T-helper 17 cell (primary cell): ENCODE data around the gene KRTAP10-2. TPM values are rescaled to one million over a fixed set of nuclear protein-coding genes. Genes with fewer than 3 reads are reported as not detected.

Experiments
- ATAC-seq: fragments of 150-1000 bp; cut with Tn5 transposase; 2 replicates; pipeline ENCODE4 v1.10.0; 2021; ENCODE audit warnings: mild to moderate bottlenecking, moderate library complexity
- DNase-seq, 3 donors: peaks; one replicate each; pipeline versions ENCODE4 v3.0.0 to v3.0.0-alpha.2; 2020 to 2021
- H3K9me3 ChIP-seq: one replicate; pipeline ENCODE4 v1.7.0; 2013; ENCODE audit warnings: low read length, mild to moderate bottlenecking; ENCODE audit not compliant: control insufficient read depth, poor library complexity, severe bottlenecking
- H3K27ac Mint-ChIP-seq: one replicate; pipeline ENCODE4 v1.8.0; 2022; ENCODE audit warnings: mild to moderate bottlenecking, moderate library complexity, mixed read lengths
- H3K27me3 Mint-ChIP-seq: one replicate; pipeline ENCODE4 v1.8.0; 2022; ENCODE audit warnings: mixed read lengths
- H3K36me3 Mint-ChIP-seq: one replicate; pipeline ENCODE4 v1.8.0; 2022; ENCODE audit warnings: low read depth, mixed read lengths
- H3K4me1 Mint-ChIP-seq: one replicate; pipeline ENCODE4 v1.8.0; 2022; ENCODE audit warnings: mild to moderate bottlenecking, mixed read lengths
- H3K4me3 Mint-ChIP-seq: one replicate; pipeline ENCODE4 v1.8.0; 2022; ENCODE audit warnings: mild to moderate bottlenecking, moderate library complexity, mixed read lengths
- total RNA-seq, 4 donors: library from RNA in 2 of 4; stranded (reverse) in 2 of 4; gene quantifications; one replicate each; pipeline ENCODE4 v1.2.3 and lab custom pipeline; 2022 to 2026

KRTAP10-2 gene
- total RNA-seq, 2 donors from 2014 or later: not detected

DNA sequence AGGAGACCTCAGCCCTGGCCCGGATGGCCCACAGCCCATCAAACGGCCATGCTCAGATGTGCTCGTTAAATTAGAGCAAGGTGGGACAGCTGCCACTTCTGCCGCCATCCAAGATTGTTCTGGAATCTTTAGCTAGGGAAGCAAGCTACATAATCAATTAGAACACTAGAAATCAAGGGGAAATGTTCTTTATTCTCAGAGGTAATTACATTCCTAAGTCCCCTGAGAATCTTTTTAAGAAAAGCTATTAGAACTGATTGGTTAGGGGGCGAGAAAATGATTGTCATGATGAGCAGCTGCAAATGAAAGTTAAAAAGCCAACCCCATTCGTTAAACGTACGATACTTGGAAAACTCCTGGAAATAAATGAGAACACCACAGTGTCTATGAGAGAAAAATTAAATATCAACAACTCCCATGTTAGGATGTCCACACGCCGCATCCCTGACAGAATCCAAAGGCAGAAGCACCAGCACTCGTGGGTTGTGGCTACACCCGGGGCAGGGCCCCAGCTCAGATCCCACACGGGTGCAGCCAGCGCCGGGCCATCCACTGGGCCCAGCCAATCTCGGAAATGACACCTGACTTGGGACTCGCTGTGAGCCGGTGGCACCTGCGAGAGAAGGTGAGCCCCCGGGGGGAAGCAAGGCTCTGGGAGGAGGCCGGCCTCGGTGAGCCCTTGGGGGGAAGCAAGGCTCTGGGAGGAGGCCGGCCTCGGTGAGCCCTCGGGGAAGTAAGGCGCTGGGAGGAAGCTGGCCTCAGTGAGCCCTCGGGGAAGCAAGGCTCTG is 48.9 kb downstream of the KRTAP10-2 start:
- no peak for ATAC-seq
- Mint-ChIP-seq H3K4me1 (peaks cover 3% of the 10 kb centered on the region), H3K36me3 (no peaks in the 10 kb centered on the region), H3K27ac (no peak overlapping the region), H3K4me3 (no peak overlapping the region), H3K27me3 (no peaks in the 10 kb centered on the region)
- no peak for DNase-seq
- H3K9me3 ChIP-seq: no peaks in the 10 kb centered on the region

Other genes starting within 250 kb of the KRTAP10-2 start
- 10 to 100 TPM; 48.0 to 54.2 TPM for gene CFAP410, start 212.1 kb downstream of the KRTAP10-2 start, total RNA-seq
- gene TRPM2, start 197.9 kb downstream of the KRTAP10-2 start, total RNA-seq: 10 to 100 TPM in 1 of 2 donors, 1 to 10 TPM in 1; 2.7 to 26.1 TPM
- gene LRRC3, start 96.0 kb downstream of the KRTAP10-2 start, total RNA-seq: 1 to 10 TPM in 1 of 2 donors, under 1 TPM in 1; 0.85 to 1.0 TPM
- gene KRTAP10-1, start 11.3 kb downstream of the KRTAP10-2 start, total RNA-seq: not detected
- gene KRTAP10-3, start 7.3 kb upstream of the KRTAP10-2 start, total RNA-seq: not detected
- not detected for gene KRTAP10-4, start 22.2 kb upstream of the KRTAP10-2 start, total RNA-seq
- not detected for gene KRTAP10-5, start 29.1 kb upstream of the KRTAP10-2 start, total RNA-seq
- not detected for gene KRTAP10-6, start 41.0 kb upstream of the KRTAP10-2 start, total RNA-seq
- not detected for gene KRTAP10-7, start 49.1 kb upstream of the KRTAP10-2 start, total RNA-seq
- gene KRTAP10-8, start 60.6 kb upstream of the KRTAP10-2 start, total RNA-seq: not detected
- not detected for gene KRTAP10-9, start 75.6 kb upstream of the KRTAP10-2 start, total RNA-seq
- gene KRTAP10-10, start 85.9 kb upstream of the KRTAP10-2 start, total RNA-seq: not detected
- not detected for gene KRTAP10-11, start 94.9 kb upstream of the KRTAP10-2 start, total RNA-seq
- gene KRTAP12-4, start 103.2 kb upstream of the KRTAP10-2 start, total RNA-seq: not detected
- gene KRTAP12-3, start 106.4 kb upstream of the KRTAP10-2 start, total RNA-seq: not detected
- gene KRTAP12-2, start 115.4 kb upstream of the KRTAP10-2 start, total RNA-seq: not detected
- not detected for gene KRTAP12-1, start 130.7 kb upstream of the KRTAP10-2 start, total RNA-seq
- not detected for gene KRTAP10-12, start 145.7 kb upstream of the KRTAP10-2 start, total RNA-seq
- gene TSPEAR, start 160.1 kb upstream of the KRTAP10-2 start, total RNA-seq: not detected